ENCODE results near the gene FAHD1. TPM values are rescaled to one million over a fixed set of nuclear protein-coding genes. Genes with fewer than 3 reads are reported as not detected.

The FAHD1 gene
- total and polyA plus RNA-seq, 4 donors: 17.2 to 32.1 (median 25.6) TPM

- no peak overlapping the region for H3K4me3 ChIP-seq
- TF ChIP-seq CTCF (IDR thresholded peaks at IDR 0.05; ENCODE audit: control extremely low read depth, extremely low read depth): no peak
- DNase-seq (no peak), ATAC-seq (ENCODE audit: insufficient read depth, low FRiP score) (no peak)
- H3K4me1 ChIP-seq (ENCODE audit: control insufficient read depth in 5 of 5, insufficient read depth in 5 of 5, low read length in 5 of 5): peaks cover 0 to 5% (median 3%) of the 10 kb centered on the region in 5 donors
- H3K27me3 ChIP-seq (ENCODE audit: control insufficient read depth in 3 of 3, insufficient read depth in 3 of 3, low read length in 2 of 3): no peaks in the 10 kb centered on the region
- no peak overlapping the region for H3K9ac ChIP-seq (ENCODE audit: insufficient read depth in 1 of 2, low read length in 2 of 2)
- WGBS, 2 donors: 92 to 95% methylated on average over 35 to 38 of the region's 38 CpGs
- no peak overlapping the region for H3K27ac ChIP-seq (ENCODE audit: low read depth in 1 of 2, low read length in 1 of 2)
- H3K36me3 ChIP-seq (ENCODE audit: control insufficient read depth in 4 of 4, insufficient read depth in 4 of 4, low read length in 4 of 4): peaks cover 0 to 62% (median 0%) of the 10 kb centered on the region in 4 donors
- peaks cover 0 to 3% (median 0%) of the 10 kb centered on the region in 4 donors for H3K9me3 ChIP-seq (ENCODE audit: control insufficient read depth in 4 of 4, insufficient read depth in 3 of 4, low read length in 3 of 4)
These were observed 38.8 kb upstream of the FAHD1 start for GRCh38 chr16:1788095-1788707.

- Histone ChIP-seq H3K27ac (ENCODE audit: low read depth in 1 of 2, low read length in 1 of 2) (no peak overlapping the region), H3K9me3 (ENCODE audit: control insufficient read depth in 4 of 4, insufficient read depth in 3 of 4, low read length in 3 of 4) (peaks cover 0 to 3% (median 0%) of the 10 kb centered on the region in 4 donors), H3K4me1 (ENCODE audit: control insufficient read depth in 5 of 5, insufficient read depth in 5 of 5, low read length in 5 of 5) (peaks cover 0 to 5% (median 3%) of the 10 kb centered on the region in 5 donors), H3K4me3 (no peak overlapping the region), H3K36me3 (ENCODE audit: control insufficient read depth in 4 of 4, insufficient read depth in 4 of 4, low read length in 4 of 4) (peaks cover 0 to 62% (median 0%) of the 10 kb centered on the region in 4 donors), H3K9ac (ENCODE audit: insufficient read depth in 1 of 2, low read length in 2 of 2) (no peak overlapping the region), H3K27me3 (ENCODE audit: control insufficient read depth in 3 of 3, insufficient read depth in 3 of 3, low read length in 2 of 3) (no peaks in the 10 kb centered on the region)
- 76 to 80% methylated on average over 19 of the region's 19 CpGs for WGBS, 2 donors
- no peak for DNase-seq
- no peak for ATAC-seq (ENCODE audit: insufficient read depth, low FRiP score)
- TF ChIP-seq CTCF (IDR thresholded peaks at IDR 0.05; ENCODE audit: control extremely low read depth, extremely low read depth): no peak
These were observed 38.3 kb upstream of the FAHD1 start for GRCh38 chr16:1788708-1789100.

GRCh38 chr16:1789643-1790045 lies 37.4 kb upstream of the FAHD1 start:
- DNase-seq: no peak
- H3K9me3 ChIP-seq (ENCODE audit: control insufficient read depth in 4 of 4, insufficient read depth in 3 of 4, low read length in 3 of 4): peaks cover 0 to 3% (median 0%) of the 10 kb centered on the region in 4 donors
- no peaks in the 10 kb centered on the region for H3K27me3 ChIP-seq (ENCODE audit: control insufficient read depth in 3 of 3, insufficient read depth in 3 of 3, low read length in 2 of 3)
- WGBS, 2 donors: 90 to 91% methylated on average over 16 to 25 of the region's 25 CpGs
- H3K4me1 ChIP-seq (ENCODE audit: control insufficient read depth in 5 of 5, insufficient read depth in 5 of 5, low read length in 5 of 5): peaks cover 0 to 3% (median 0%) of the 10 kb centered on the region in 5 donors
- TF ChIP-seq CTCF (IDR thresholded peaks at IDR 0.05; ENCODE audit: control extremely low read depth, extremely low read depth): no peak
- H3K27ac ChIP-seq (ENCODE audit: low read depth in 1 of 2, low read length in 1 of 2): no peak overlapping the region
- H3K9ac ChIP-seq (ENCODE audit: insufficient read depth in 1 of 2, low read length in 2 of 2): no peak overlapping the region
- no peak overlapping the region for H3K4me3 ChIP-seq
- ATAC-seq (ENCODE audit: insufficient read depth, low FRiP score): no peak
- peaks cover 0 to 62% (median 0%) of the 10 kb centered on the region in 4 donors for H3K36me3 ChIP-seq (ENCODE audit: control insufficient read depth in 4 of 4, insufficient read depth in 4 of 4, low read length in 4 of 4)

- H3K36me3 ChIP-seq (ENCODE audit: control insufficient read depth in 4 of 4, insufficient read depth in 4 of 4, low read length in 4 of 4): peaks cover 0 to 62% (median 0%) of the 10 kb centered on the region in 4 donors
These were observed 36.8 kb upstream of the FAHD1 start for GRCh38 chr16:1790261-1790610.

More at GRCh38 chr16:1790261-1790610, 36.8 kb upstream of the FAHD1 start:
- TF ChIP-seq CTCF (IDR thresholded peaks at IDR 0.05; ENCODE audit: control extremely low read depth, extremely low read depth): no peak
- Histone ChIP-seq H3K27me3 (ENCODE audit: control insufficient read depth in 3 of 3, insufficient read depth in 3 of 3, low read length in 2 of 3) (no peaks in the 10 kb centered on the region), H3K27ac (ENCODE audit: low read depth in 1 of 2, low read length in 1 of 2) (no peak overlapping the region), H3K4me1 (ENCODE audit: control insufficient read depth in 5 of 5, insufficient read depth in 5 of 5, low read length in 5 of 5) (peaks cover 0 to 9% (median 0%) of the 10 kb centered on the region in 5 donors), H3K9me3 (ENCODE audit: control insufficient read depth in 4 of 4, insufficient read depth in 3 of 4, low read length in 3 of 4) (peaks cover 0 to 3% (median 0%) of the 10 kb centered on the region in 4 donors), H3K4me3 (no peak overlapping the region), H3K9ac (ENCODE audit: insufficient read depth in 1 of 2, low read length in 2 of 2) (no peak overlapping the region)
- no peak for ATAC-seq (ENCODE audit: insufficient read depth, low FRiP score)
- 94 to 97% methylated on average over 15 of the region's 15 CpGs for WGBS, 2 donors
- DNase-seq: no peak

All from lung (tissue), 12 donors.